Vagina (tissue), 2 donors: ENCODE data around the gene KRTAP27-1. TPM values are rescaled to one million over a fixed set of nuclear protein-coding genes. Genes with fewer than 3 reads are reported as not detected.

ENCODE experiments used
- DNase-seq, 2 donors: peaks; one replicate each; pipeline ENCODE4 v3.0.0-alpha.2; 2017; ENCODE audit errors: extremely low spot score in 2 of 2
- H3K27ac ChIP-seq: fragments of 200-600 bp; sonication (generic); one replicate; pipeline ENCODE4 v1.5.1; 2019
- H3K27me3 ChIP-seq: fragments of 200-600 bp; sonication (generic); one replicate; pipeline ENCODE4 v1.5.1; 2019
- H3K36me3 ChIP-seq, 2 donors: fragments of 200-600 bp; sonication (generic); one replicate each; pipeline ENCODE4 v1.5.1; 2017 to 2019
- H3K4me1 ChIP-seq: fragments of 200-600 bp; sonication (generic); one replicate; pipeline ENCODE4 v1.5.1; 2019
- H3K4me3 ChIP-seq, 2 donors: fragments of 200-600 bp; sonication (generic); 1 replicate in 1 of 2; 2 replicates in 1 of 2; pipeline ENCODE4 v1.5.1; 2016 to 2019
- H3K9me3 ChIP-seq: fragments of 200-600 bp; sonication (generic); one replicate; pipeline ENCODE4 v1.5.1; 2019
- POLR2A ChIP-seq, 2 donors: fragments of 450-650 bp; IDR thresholded peaks; one replicate each; pipeline ENCODE4 v1.6.1; 2017; ENCODE audit warnings: antibody characterized with exemption in 2 of 2, mild to moderate bottlenecking in 2 of 2, moderate library complexity in 2 of 2
- POLR2AphosphoS5 ChIP-seq, 2 donors: sonication (generic); formaldehyde crosslinking; IDR thresholded peaks; one replicate each; pipeline ENCODE4 v1.9.0; 2017; ENCODE audit warnings: antibody characterized with exemption in 2 of 2, mild to moderate bottlenecking in 2 of 2, low read depth in 1 of 2; ENCODE audit not compliant: insufficient read depth in 1 of 2
- intact Hi-C: fragments of 100-400 bp; cut with DNase I; formaldehyde crosslinking; loops from one replicate; pipeline ENCODE4 v1.15.1; 2023
- total RNA-seq: library from RNA; depleted of rRNA; stranded (reverse); fragments of >200 nt; gene quantifications from one replicate; pipeline ENCODE4 v1.2.3, GENCODE V29; 2016
- TF ChIP-seq, protein P1 (sequence below), 3 experiments: fragments of 450-650 bp in 2 of 3; fragments of 200-600 bp in 1 of 3; sonication (generic) in 1 of 3; IDR thresholded peaks; one replicate each; pipeline ENCODE4 v1.5.1; 2017 to 2019; ENCODE audit warnings: antibody characterized with exemption in 3 of 3, mild to moderate bottlenecking in 2 of 3, moderate library complexity in 2 of 3

The KRTAP27-1 gene
- total RNA-seq, 1 donor from 2014 or later: not detected

DNA sequence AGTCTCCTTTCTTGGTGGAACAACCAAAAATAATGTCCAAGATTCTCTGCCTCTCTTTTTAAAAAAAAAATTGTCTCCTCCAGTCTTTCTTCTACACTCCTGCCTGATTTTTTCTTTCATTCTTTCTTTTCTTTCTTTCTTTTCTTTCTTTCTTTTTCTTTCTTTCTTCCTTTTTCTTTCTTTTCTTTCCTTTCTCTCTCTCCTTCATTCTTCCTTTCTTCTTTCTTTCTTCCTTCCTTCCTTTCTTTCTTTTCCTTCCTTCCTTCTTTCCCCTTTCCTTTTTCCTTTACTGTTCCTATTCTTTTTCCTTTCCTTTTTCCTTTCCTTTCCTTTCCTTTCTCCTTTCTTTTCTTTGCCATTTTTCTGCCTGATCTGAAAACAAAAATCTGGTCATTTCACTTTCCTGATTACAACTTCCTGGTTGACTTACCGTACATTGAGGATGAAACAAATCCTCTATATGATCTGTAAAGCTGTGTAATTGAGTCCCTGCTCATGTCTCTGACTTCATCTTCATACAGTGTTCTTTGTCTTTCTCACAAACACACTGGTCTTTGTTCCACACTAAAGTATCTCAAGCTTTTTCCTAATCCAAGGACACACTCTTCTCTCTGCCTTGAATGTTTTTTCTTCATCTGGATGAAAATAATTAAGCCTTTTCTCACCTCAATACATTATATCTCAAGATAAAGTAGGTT lies 17.0 kb upstream of the KRTAP27-1 start:
- Histone ChIP-seq H3K9me3 (no peaks in the 10 kb centered on the region), H3K36me3 (no peaks in the 10 kb centered on the region), H3K27me3 (no peaks in the 10 kb centered on the region), H3K4me1 (no peaks in the 10 kb centered on the region), H3K4me3 (no peak overlapping the region), H3K27ac (no peak overlapping the region)
- no peak for DNase-seq
- intact Hi-C loops: no loop called here
- TF ChIP-seq POLR2AphosphoS5 (IDR thresholded peaks at IDR 0.05; ENCODE audit: insufficient read depth in 1 of 2, low read depth in 1 of 2) (no peak), POLR2A (IDR thresholded peaks at IDR 0.05) (no peak)
- TF ChIP-seq, protein P1, sequence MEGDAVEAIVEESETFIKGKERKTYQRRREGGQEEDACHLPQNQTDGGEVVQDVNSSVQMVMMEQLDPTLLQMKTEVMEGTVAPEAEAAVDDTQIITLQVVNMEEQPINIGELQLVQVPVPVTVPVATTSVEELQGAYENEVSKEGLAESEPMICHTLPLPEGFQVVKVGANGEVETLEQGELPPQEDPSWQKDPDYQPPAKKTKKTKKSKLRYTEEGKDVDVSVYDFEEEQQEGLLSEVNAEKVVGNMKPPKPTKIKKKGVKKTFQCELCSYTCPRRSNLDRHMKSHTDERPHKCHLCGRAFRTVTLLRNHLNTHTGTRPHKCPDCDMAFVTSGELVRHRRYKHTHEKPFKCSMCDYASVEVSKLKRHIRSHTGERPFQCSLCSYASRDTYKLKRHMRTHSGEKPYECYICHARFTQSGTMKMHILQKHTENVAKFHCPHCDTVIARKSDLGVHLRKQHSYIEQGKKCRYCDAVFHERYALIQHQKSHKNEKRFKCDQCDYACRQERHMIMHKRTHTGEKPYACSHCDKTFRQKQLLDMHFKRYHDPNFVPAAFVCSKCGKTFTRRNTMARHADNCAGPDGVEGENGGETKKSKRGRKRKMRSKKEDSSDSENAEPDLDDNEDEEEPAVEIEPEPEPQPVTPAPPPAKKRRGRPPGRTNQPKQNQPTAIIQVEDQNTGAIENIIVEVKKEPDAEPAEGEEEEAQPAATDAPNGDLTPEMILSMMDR (IDR thresholded peaks at IDR 0.05): no peak

DNA sequence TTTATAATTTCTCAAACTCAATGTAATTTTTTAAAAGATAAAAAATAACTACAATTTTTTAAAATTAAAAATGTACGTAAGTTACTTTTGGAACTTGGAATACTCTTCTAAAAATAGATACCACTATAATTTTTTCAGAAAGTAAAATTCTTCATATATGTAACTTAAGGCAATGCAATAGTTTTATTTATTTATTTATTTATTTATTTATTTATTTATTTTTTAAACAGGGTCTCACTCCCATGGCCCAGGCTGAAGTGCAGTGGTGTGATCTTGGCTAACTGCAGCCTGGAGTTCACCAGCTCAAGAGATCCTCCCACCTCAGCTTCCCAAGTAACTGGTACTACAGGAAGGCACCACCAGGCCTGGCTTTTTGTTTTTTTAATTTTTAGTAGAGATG lies 14.0 kb upstream of the KRTAP27-1 start:
- H3K36me3 ChIP-seq: no peaks in the 10 kb centered on the region
- H3K27ac ChIP-seq: no peak overlapping the region
- no peaks in the 10 kb centered on the region for H3K27me3 ChIP-seq
- intact Hi-C loops: no loop called here
- no peak for DNase-seq
- no peaks in the 10 kb centered on the region for H3K4me1 ChIP-seq
- TF ChIP-seq POLR2AphosphoS5 (IDR thresholded peaks at IDR 0.05; ENCODE audit: insufficient read depth in 1 of 2, low read depth in 1 of 2) (no peak), POLR2A (IDR thresholded peaks at IDR 0.05) (no peak)
- TF ChIP-seq, protein P1 (IDR thresholded peaks at IDR 0.05): no peak
- H3K4me3 ChIP-seq: no peak overlapping the region
- H3K9me3 ChIP-seq: no peaks in the 10 kb centered on the region

DNA sequence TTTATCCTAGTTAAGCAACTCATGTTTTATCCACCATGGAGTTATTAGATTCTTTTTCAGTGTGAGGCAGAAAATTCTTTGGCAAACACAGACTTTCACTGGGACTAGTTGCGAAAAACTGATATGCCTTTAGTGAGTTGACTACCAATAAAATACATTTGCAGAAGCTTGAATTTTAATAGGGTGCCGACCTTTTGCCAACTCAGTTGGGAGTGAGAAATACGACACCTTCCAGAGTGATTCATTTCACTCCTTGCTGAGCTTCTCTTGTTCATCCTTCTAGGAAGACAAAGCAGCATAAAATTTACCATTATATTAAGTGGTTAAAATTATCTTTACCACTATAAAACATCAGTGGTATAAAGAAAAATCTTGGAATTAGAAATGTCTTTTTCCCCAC lies 12.1 kb upstream of the KRTAP27-1 start:
- H3K4me1 ChIP-seq: no peaks in the 10 kb centered on the region
- TF ChIP-seq POLR2AphosphoS5 (IDR thresholded peaks at IDR 0.05; ENCODE audit: insufficient read depth in 1 of 2, low read depth in 1 of 2) (no peak), POLR2A (IDR thresholded peaks at IDR 0.05) (no peak)
- TF ChIP-seq, protein P1 (IDR thresholded peaks at IDR 0.05): no peak
- no peak for DNase-seq
- no peaks in the 10 kb centered on the region for H3K27me3 ChIP-seq
- H3K4me3 ChIP-seq: no peak overlapping the region
- intact Hi-C loops: no loop called here
- H3K9me3 ChIP-seq: no peaks in the 10 kb centered on the region
- H3K36me3 ChIP-seq: no peaks in the 10 kb centered on the region
- H3K27ac ChIP-seq: no peak overlapping the region

DNA sequence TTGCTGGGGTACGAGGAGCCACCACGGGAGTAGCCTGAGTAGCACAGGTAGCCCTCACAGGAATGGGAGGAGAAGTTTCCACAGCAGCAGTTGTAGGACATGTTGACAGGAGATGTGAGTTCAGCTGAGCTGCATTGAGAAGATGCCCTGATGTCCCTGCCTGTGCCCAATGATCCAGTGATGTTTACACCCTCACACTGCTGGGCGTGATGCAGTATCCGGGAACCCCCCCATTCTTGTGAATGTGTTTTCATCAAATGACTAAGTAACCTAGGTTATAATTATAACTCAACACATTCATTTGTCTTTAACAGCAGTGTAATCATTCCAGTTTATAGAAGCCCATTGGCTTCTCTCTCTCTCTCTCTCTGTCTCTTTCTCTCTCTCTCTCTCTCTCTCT lies 11.0 kb upstream of the KRTAP27-1 start, which contains the start of gene KRTAP23-1:
Gene KRTAP23-1, minus strand, starts transcription at position 101 of the 400 bp plus-strand sequence. Its CDS starts 0 bp downstream, at position 101.
- DNase-seq: no peak
- Histone ChIP-seq H3K4me3 (no peak within 1 kb of the TSS), H3K36me3 (no peaks in the 10 kb centered on the region), H3K4me1 (no peaks in the 10 kb centered on the region), H3K9me3 (no peaks in the 10 kb centered on the region), H3K27ac (no peak within 1 kb of the TSS), H3K27me3 (no peaks in the 10 kb centered on the region)
- intact Hi-C loops: no loop called here
- TF ChIP-seq, protein P1 (IDR thresholded peaks at IDR 0.05): no peak
- no peak for TF ChIP-seq POLR2A (IDR thresholded peaks at IDR 0.05)
- no peak for TF ChIP-seq POLR2AphosphoS5 (IDR thresholded peaks at IDR 0.05; ENCODE audit: insufficient read depth in 1 of 2, low read depth in 1 of 2)

DNA sequence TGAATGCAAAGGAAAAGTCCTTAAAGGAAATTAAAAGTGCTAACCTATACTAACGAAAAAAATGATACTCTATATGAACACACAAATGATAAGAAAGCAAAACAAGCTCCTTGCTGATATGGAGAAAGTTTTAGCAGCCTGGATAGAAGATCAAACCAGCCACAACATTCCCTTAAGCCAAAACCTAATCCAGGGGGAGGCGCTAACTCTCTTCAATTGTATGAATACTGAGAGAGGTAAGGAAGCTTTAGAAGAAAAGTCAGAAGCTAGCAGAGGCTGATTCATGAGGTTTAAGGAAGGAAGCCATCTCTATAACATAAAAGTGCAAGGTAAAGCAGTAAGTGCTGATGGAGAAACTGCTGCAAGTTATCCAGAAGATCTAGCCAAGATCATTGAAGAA lies 7.5 kb upstream of the KRTAP27-1 start:
- no peak overlapping the region for H3K27ac ChIP-seq
- no peaks in the 10 kb centered on the region for H3K9me3 ChIP-seq
- H3K4me3 ChIP-seq: no peak overlapping the region
- H3K36me3 ChIP-seq: no peaks in the 10 kb centered on the region
- no peak for DNase-seq
- TF ChIP-seq POLR2AphosphoS5 (IDR thresholded peaks at IDR 0.05; ENCODE audit: insufficient read depth in 1 of 2, low read depth in 1 of 2): no peak
- TF ChIP-seq, protein P1 (IDR thresholded peaks at IDR 0.05): no peak
- no peak for TF ChIP-seq POLR2A (IDR thresholded peaks at IDR 0.05)
- no peaks in the 10 kb centered on the region for H3K4me1 ChIP-seq
- intact Hi-C loops: no loop called here
- no peaks in the 10 kb centered on the region for H3K27me3 ChIP-seq
